ENCODE results near the gene ANKS1B. TPM values are rescaled to one million over a fixed set of nuclear protein-coding genes. Genes with fewer than 3 reads are reported as not detected.

Gene ANKS1B
- total RNA-seq, 1 experiment from 2014 or later, result 5.6 TPM

- in situ Hi-C loops (cut with HindIII; ENCODE audit: low pct_unique_long_range_greater_than_20kb, low sequenced_read_pairs), result no loop called here
- DNase-seq (ENCODE audit: low read depth), result no peak
Observed at GRCh38 chr12:98803468-98804209, 1181.1 kb downstream of the ANKS1B start.

- no peak for DNase-seq (ENCODE audit: low read depth)
- in situ Hi-C loops (cut with HindIII; ENCODE audit: low pct_unique_long_range_greater_than_20kb, low sequenced_read_pairs), result no loop called here
Observed at GRCh38 chr12:98799822-98800221, 1184.9 kb downstream of the ANKS1B start.

GRCh38 chr12:98799146-98799810, 1185.5 kb downstream of the ANKS1B start:
- in situ Hi-C loops (cut with HindIII; ENCODE audit: low pct_unique_long_range_greater_than_20kb, low sequenced_read_pairs), result no loop called here

GRCh38 chr12:98797200-98797599, 1187.5 kb downstream of the ANKS1B start:
- DNase-seq (ENCODE audit: low read depth), result no peak
- in situ Hi-C loops (cut with HindIII; ENCODE audit: low pct_unique_long_range_greater_than_20kb, low sequenced_read_pairs), result no loop called here

More at GRCh38 chr12:98799146-98799810, 1185.5 kb downstream of the ANKS1B start:
- no peak for DNase-seq (ENCODE audit: low read depth)

GRCh38 chr12:98796745-98797144, 1188.0 kb downstream of the ANKS1B start:
- DNase-seq (ENCODE audit: low read depth), result no peak
- in situ Hi-C loops (cut with HindIII; ENCODE audit: low pct_unique_long_range_greater_than_20kb, low sequenced_read_pairs), result no loop called here

- in situ Hi-C loops (cut with HindIII; ENCODE audit: low pct_unique_long_range_greater_than_20kb, low sequenced_read_pairs), result no loop called here
- DNase-seq (ENCODE audit: low read depth), result no peak
Observed at GRCh38 chr12:98793121-98793520, 1191.6 kb downstream of the ANKS1B start.

GRCh38 chr12:98791406-98791805, 1193.3 kb downstream of the ANKS1B start:
- DNase-seq (ENCODE audit: low read depth), result no peak
- in situ Hi-C loops (cut with HindIII; ENCODE audit: low pct_unique_long_range_greater_than_20kb, low sequenced_read_pairs), result no loop called here

- in situ Hi-C loops (cut with HindIII; ENCODE audit: low pct_unique_long_range_greater_than_20kb, low sequenced_read_pairs), result no loop called here
- no peak for DNase-seq (ENCODE audit: low read depth)
Observed at GRCh38 chr12:98788396-98788795, 1196.3 kb downstream of the ANKS1B start.

- no peak for DNase-seq (ENCODE audit: low read depth)
- in situ Hi-C loops (cut with HindIII; ENCODE audit: low pct_unique_long_range_greater_than_20kb, low sequenced_read_pairs), result no loop called here
Observed at GRCh38 chr12:98786653-98787052, 1198.1 kb downstream of the ANKS1B start.

- no peak for DNase-seq (ENCODE audit: low read depth)
- in situ Hi-C loops (cut with HindIII; ENCODE audit: low pct_unique_long_range_greater_than_20kb, low sequenced_read_pairs), result no loop called here
Observed at GRCh38 chr12:98783420-98783819, 1201.3 kb downstream of the ANKS1B start.

- in situ Hi-C loops (cut with HindIII; ENCODE audit: low pct_unique_long_range_greater_than_20kb, low sequenced_read_pairs), result no loop called here
Observed at GRCh38 chr12:98780261-98780660, 1204.5 kb downstream of the ANKS1B start.

GRCh38 chr12:98772818-98773217, 1211.9 kb downstream of the ANKS1B start:
- in situ Hi-C loops (cut with HindIII; ENCODE audit: low pct_unique_long_range_greater_than_20kb, low sequenced_read_pairs), result no loop called here
- DNase-seq (ENCODE audit: low read depth), result no peak

More at GRCh38 chr12:98780261-98780660, 1204.5 kb downstream of the ANKS1B start:
- DNase-seq (ENCODE audit: low read depth), result no peak

GRCh38 chr12:98771811-98772752, 1212.7 kb downstream of the ANKS1B start:
- in situ Hi-C loops (cut with HindIII; ENCODE audit: low pct_unique_long_range_greater_than_20kb, low sequenced_read_pairs), result no loop called here

GRCh38 chr12:98770230-98770629, 1214.5 kb downstream of the ANKS1B start:
- in situ Hi-C loops (cut with HindIII; ENCODE audit: low pct_unique_long_range_greater_than_20kb, low sequenced_read_pairs), result no loop called here

More at GRCh38 chr12:98771811-98772752, 1212.7 kb downstream of the ANKS1B start:
- DNase-seq (ENCODE audit: low read depth), result no peak

GRCh38 chr12:98769068-98769467, 1215.7 kb downstream of the ANKS1B start:
- in situ Hi-C loops (cut with HindIII; ENCODE audit: low pct_unique_long_range_greater_than_20kb, low sequenced_read_pairs), result no loop called here
- DNase-seq (ENCODE audit: low read depth), result no peak

More at GRCh38 chr12:98770230-98770629, 1214.5 kb downstream of the ANKS1B start:
- no peak for DNase-seq (ENCODE audit: low read depth)

GRCh38 chr12:98767248-98767647, 1217.5 kb downstream of the ANKS1B start:
- DNase-seq (ENCODE audit: low read depth), result no peak
- in situ Hi-C loops (cut with HindIII; ENCODE audit: low pct_unique_long_range_greater_than_20kb, low sequenced_read_pairs), result no loop called here

- no peak for DNase-seq (ENCODE audit: low read depth)
- in situ Hi-C loops (cut with HindIII; ENCODE audit: low pct_unique_long_range_greater_than_20kb, low sequenced_read_pairs), result no loop called here
Observed at GRCh38 chr12:98763656-98764055, 1221.1 kb downstream of the ANKS1B start.

GRCh38 chr12:98758331-98758730, 1226.4 kb downstream of the ANKS1B start:
- in situ Hi-C loops (cut with HindIII; ENCODE audit: low pct_unique_long_range_greater_than_20kb, low sequenced_read_pairs), result no loop called here

GRCh38 chr12:98757455-98757854, 1227.3 kb downstream of the ANKS1B start:
- in situ Hi-C loops (cut with HindIII; ENCODE audit: low pct_unique_long_range_greater_than_20kb, low sequenced_read_pairs), result no loop called here
- no peak for DNase-seq (ENCODE audit: low read depth)

More at GRCh38 chr12:98758331-98758730, 1226.4 kb downstream of the ANKS1B start:
- DNase-seq (ENCODE audit: low read depth), result no peak

All from Caki2 (cell line).